GM19438 (cell line): Measurements from ENCODE around the gene SDHAF3.
"Not testable (repeated sequence)": the region's sequence is repeated elsewhere in the genome, so short reads cannot be mapped to it uniquely, and the experiment has no call there.

Source experiments
- ATAC-seq: cut with Tn5 transposase; IDR thresholded peaks from one replicate; pipeline ENCODE4 v1.9.1; 2021; ENCODE audit warnings: low read depth; ENCODE audit not compliant: unreplicated experiment

SDHAF3 gene

GRCh38 chr7:97120713-97121457 is 3.4 kb downstream of the SDHAF3 start:
- ATAC-seq: no peak

GRCh38 chr7:97123115-97123514 is 5.6 kb downstream of the SDHAF3 start:
- ATAC-seq: not testable (repeated sequence)

- no peak for ATAC-seq
These were observed 9.1 kb downstream of the SDHAF3 start for GRCh38 chr7:97126483-97127171.

GRCh38 chr7:97128736-97129135 is 11.2 kb downstream of the SDHAF3 start:
- ATAC-seq: no peak

GRCh38 chr7:97130417-97131139 is 13.1 kb downstream of the SDHAF3 start:
- ATAC-seq: no peak

GRCh38 chr7:97133159-97133558 is 15.7 kb downstream of the SDHAF3 start:
- no peak for ATAC-seq

GRCh38 chr7:97138830-97139229 is 21.3 kb downstream of the SDHAF3 start:
- no peak for ATAC-seq

- ATAC-seq: no peak
These were observed 27.6 kb downstream of the SDHAF3 start for GRCh38 chr7:97145068-97145467.

GRCh38 chr7:97149843-97150242 is 32.3 kb downstream of the SDHAF3 start:
- ATAC-seq: no peak

GRCh38 chr7:97155897-97156418 is 38.5 kb downstream of the SDHAF3 start:
- no peak for ATAC-seq

GRCh38 chr7:97159984-97160383 is 42.5 kb downstream of the SDHAF3 start:
- not testable (repeated sequence) for ATAC-seq

- not testable (repeated sequence) for ATAC-seq
These were observed 44.1 kb downstream of the SDHAF3 start for GRCh38 chr7:97161609-97162008.

GRCh38 chr7:97166308-97166707 is 48.8 kb downstream of the SDHAF3 start:
- no peak for ATAC-seq

GRCh38 chr7:97167176-97167575 is 49.7 kb downstream of the SDHAF3 start:
- ATAC-seq: no peak

- no peak for ATAC-seq
These were observed 50.3 kb downstream of the SDHAF3 start for GRCh38 chr7:97167749-97168148.

- ATAC-seq: no peak
These were observed 56.8 kb downstream of the SDHAF3 start for GRCh38 chr7:97174303-97174702.

GRCh38 chr7:97179454-97180104 is 62.1 kb downstream of the SDHAF3 start:
- no peak for ATAC-seq

GRCh38 chr7:97187067-97187466 is 69.6 kb downstream of the SDHAF3 start:
- ATAC-seq: no peak

- not testable (repeated sequence) for ATAC-seq
These were observed 78.7 kb downstream of the SDHAF3 start for GRCh38 chr7:97196174-97196573.

- no peak for ATAC-seq
These were observed 81.1 kb downstream of the SDHAF3 start for GRCh38 chr7:97198596-97198995.

GRCh38 chr7:97200018-97200417 is 82.5 kb downstream of the SDHAF3 start:
- no peak for ATAC-seq
